ENCODE measurements around the gene EPHA1. TPM values are rescaled to one million over a fixed set of nuclear protein-coding genes. Genes with fewer than 3 reads are reported as not detected.

EPHA1 gene
- total and polyA plus RNA-seq, 5 donors: 0.02 to 0.56 (median 0.46) TPM; not detected in 2

DNA sequence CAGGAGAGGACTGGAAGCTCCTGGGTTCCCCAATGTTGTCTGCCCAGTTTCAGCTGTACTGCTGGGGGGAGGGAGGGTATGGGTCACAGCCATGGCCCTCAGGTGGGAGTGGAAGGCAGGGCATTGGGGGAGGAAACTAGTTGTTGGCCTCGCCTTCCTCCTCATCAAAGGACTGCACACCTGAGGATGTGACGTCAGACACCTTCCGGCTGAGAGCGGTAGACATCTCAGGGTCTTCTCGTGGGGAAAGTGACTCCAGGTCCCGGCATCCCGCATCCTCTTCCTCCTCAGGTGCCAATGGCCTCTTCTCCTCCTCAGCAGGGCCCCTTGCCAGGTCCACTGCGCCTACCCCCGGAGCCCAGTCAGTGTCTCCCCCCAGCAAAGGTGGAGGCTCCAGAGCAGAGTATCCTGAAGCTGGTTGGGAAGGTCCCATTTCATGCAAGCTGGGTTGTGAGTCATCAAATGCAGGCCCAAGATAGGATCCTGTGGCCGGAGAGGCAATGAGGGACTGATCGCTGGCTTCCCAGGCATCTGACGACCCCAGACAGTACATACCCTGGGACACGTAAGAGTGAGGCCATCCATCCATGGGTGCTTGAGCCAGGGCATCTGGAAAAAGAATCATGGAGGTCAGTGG lies 52.1 kb downstream of the EPHA1 start:
- no peak for DNase-seq
- no peaks in the 10 kb centered on the region for H3K4me1 ChIP-seq (ENCODE audit: control insufficient read depth, insufficient read depth, low read length)
- H3K9me3 ChIP-seq (ENCODE audit: control insufficient read depth, low read length): no peaks in the 10 kb centered on the region
- no peak overlapping the region for H3K4me3 ChIP-seq (ENCODE audit: low read length)
- ATAC-seq: no peak
- no peak overlapping the region for H3K27ac ChIP-seq (ENCODE audit: low read length)
- WGBS: 95% methylated on average over 13 of the region's 13 CpGs
- intact Hi-C loops (cut with DNase I): no loop called here
- no peaks in the 10 kb centered on the region for H3K27me3 ChIP-seq (ENCODE audit: control insufficient read depth, insufficient read depth)

DNA sequence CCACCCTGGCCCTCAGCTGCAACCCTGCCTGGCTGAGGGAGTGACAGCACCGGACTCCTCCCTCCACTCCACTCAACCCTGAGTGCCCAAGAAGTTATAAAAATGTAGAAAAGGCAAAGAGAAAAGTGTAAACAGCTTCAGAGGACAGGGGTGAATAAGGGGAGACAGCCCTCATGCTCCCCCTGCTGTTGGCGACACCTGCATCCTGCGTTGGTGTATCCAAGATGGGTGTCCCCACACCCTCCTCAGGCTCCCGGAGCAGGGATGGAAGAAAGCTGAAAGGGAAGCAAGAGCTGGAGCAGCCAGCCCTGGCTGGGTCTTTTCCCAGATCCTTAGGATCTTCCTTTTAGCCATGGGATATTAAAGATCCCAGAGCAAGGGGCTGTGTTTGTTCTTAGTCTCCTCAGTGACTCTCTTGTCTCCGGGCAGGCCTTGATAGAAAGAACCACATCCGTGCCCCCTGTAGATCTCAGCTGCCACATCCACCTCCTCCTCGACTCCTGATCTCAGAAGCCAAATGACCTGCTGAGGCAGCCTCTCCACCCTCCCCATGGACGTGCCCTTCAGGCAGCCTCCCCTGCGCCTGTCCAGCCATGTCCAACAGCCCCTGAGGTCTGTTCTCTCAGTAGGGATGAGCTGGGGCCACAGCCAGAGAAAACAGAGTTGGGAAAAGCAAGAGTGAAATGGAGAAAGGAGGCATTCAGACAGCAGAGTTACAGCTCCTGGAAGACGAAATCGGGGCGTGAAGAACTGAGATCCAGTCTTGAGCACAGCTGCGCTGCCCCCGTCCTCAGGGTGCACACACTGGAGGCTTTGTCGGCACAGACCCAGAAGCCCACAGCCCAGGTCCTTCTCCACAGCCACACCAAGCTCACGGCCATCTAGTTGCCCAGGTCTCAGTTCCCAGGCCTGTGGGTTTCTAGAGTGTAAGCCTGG lies 52.9 kb downstream of the EPHA1 start:
- no peak overlapping the region for H3K4me3 ChIP-seq (ENCODE audit: low read length)
- intact Hi-C loops (cut with DNase I): no loop called here
- no peaks in the 10 kb centered on the region for H3K9me3 ChIP-seq (ENCODE audit: control insufficient read depth, low read length)
- no peaks in the 10 kb centered on the region for H3K4me1 ChIP-seq (ENCODE audit: control insufficient read depth, insufficient read depth, low read length)
- ATAC-seq (no peak), DNase-seq (no peak)
- H3K27me3 ChIP-seq (ENCODE audit: control insufficient read depth, insufficient read depth): no peaks in the 10 kb centered on the region
- no peak overlapping the region for H3K27ac ChIP-seq (ENCODE audit: low read length)
- WGBS: 92% methylated on average over 16 of the region's 16 CpGs

DNA sequence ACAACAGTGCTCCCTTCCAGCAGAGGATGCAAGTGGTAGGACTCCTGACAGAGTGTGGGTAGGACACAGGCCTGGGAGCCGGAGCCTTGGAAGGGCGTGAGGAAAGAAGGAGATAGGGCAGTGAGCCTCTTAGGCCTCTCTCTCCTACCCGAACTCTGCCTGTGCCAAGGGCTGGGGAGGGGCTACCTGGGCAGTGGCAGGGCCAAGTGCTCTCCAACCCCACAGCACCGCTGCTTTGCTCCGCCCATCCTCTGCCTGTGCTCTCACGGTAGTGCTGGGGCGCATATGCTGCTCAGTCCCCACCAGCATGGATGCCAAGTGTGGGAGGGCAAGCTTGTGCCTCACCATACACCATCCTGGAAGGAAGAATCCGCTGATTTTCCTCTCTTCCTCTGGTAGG lies 53.7 kb downstream of the EPHA1 start:
- ATAC-seq (no peak), DNase-seq (no peak)
- no peaks in the 10 kb centered on the region for H3K4me1 ChIP-seq (ENCODE audit: control insufficient read depth, insufficient read depth, low read length)
- no peak overlapping the region for H3K4me3 ChIP-seq (ENCODE audit: low read length)
- intact Hi-C loops (cut with DNase I): no loop called here
- 85% methylated on average over 8 of the region's 8 CpGs for WGBS
- no peaks in the 10 kb centered on the region for H3K9me3 ChIP-seq (ENCODE audit: control insufficient read depth, low read length)
- no peak overlapping the region for H3K27ac ChIP-seq (ENCODE audit: low read length)
- no peaks in the 10 kb centered on the region for H3K27me3 ChIP-seq (ENCODE audit: control insufficient read depth, insufficient read depth)

DNA sequence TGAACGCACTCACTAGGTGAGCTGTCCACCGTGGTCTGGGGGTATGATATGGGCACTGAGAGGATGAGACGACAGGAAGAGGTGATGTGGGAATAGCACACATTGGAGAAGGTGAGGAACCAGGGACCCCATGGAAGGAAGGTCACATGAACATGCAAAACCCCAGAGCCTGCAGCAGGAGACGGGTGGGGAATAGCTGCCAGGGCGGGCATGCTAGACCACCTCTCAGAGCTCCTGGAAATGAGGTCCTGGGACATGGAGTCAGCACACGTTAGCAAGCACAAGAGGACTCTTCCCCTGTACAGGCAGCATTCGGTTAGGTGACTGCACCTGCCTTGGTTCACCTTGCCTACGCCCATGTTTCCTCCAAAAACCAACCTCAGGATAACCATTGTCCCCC lies 54.3 kb downstream of the EPHA1 start:
- intact Hi-C loops (cut with DNase I): no loop called here
- ATAC-seq (no peak), DNase-seq (no peak)
- H3K27me3 ChIP-seq (ENCODE audit: control insufficient read depth, insufficient read depth): no peaks in the 10 kb centered on the region
- WGBS: 91% methylated on average over 8 of the region's 8 CpGs
- H3K9me3 ChIP-seq (ENCODE audit: control insufficient read depth, low read length): no peaks in the 10 kb centered on the region
- no peak overlapping the region for H3K27ac ChIP-seq (ENCODE audit: low read length)
- H3K4me3 ChIP-seq (ENCODE audit: low read length): no peak overlapping the region
- no peaks in the 10 kb centered on the region for H3K4me1 ChIP-seq (ENCODE audit: control insufficient read depth, insufficient read depth, low read length)

DNA sequence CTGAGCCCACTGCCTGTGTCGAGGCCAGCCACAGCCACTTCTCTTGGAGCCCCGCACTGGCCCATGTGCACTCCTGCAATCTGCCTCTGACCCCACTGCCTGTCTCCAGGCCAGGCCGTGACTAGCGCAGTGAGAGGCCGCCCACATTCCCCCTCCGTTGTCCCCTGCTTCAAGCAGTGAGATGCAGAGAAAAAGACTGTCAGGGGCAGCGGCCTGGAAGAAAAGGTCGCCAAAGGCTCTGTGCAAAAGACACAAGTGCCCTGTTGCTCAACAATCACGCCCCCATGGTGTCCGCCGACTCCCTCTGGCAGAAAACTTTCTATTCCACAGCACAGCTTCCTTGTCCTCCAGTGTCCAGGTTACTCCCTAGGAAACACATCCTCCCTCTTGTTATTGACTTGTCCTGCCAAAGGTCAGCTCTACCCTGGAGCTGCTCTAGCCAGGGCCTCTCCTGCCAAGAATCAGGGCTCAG lies 56.1 kb downstream of the EPHA1 start:
- 75% methylated on average over 11 of the region's 11 CpGs for WGBS
- Histone ChIP-seq H3K27ac (ENCODE audit: low read length) (no peak overlapping the region), H3K27me3 (ENCODE audit: control insufficient read depth, insufficient read depth) (no peaks in the 10 kb centered on the region), H3K4me3 (ENCODE audit: low read length) (no peak overlapping the region), H3K9me3 (ENCODE audit: control insufficient read depth, low read length) (no peaks in the 10 kb centered on the region), H3K4me1 (ENCODE audit: control insufficient read depth, insufficient read depth, low read length) (no peaks in the 10 kb centered on the region)
- ATAC-seq: no peak
- intact Hi-C loops (cut with DNase I): no loop called here
- DNase-seq: no peak

DNA sequence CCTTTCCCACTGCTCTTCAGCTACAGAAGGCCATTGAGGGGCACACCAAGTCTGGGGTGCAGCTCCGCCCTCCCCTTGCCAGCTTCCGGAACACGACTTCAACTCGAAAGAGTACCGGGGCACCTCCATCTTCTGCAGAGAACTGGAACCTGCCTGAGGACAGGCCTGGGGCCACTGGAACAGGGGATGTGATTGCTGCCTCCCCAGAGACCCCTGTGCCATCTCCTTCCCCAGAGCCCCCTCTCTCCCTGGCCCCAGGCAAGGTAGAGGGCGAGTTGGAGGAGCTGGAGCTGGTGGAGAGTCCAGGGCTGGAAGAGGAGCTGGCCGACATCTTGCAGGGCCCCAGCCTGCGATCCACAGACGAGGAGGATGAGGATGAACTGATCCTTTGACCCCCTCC lies 57.1 kb downstream of the EPHA1 start:
- Histone ChIP-seq H3K27me3 (ENCODE audit: control insufficient read depth, insufficient read depth) (no peaks in the 10 kb centered on the region), H3K27ac (ENCODE audit: low read length) (no peak overlapping the region), H3K4me3 (ENCODE audit: low read length) (no peak overlapping the region), H3K9me3 (ENCODE audit: control insufficient read depth, low read length) (no peaks in the 10 kb centered on the region), H3K4me1 (ENCODE audit: control insufficient read depth, insufficient read depth, low read length) (no peaks in the 10 kb centered on the region)
- 91% methylated on average over 9 of the region's 9 CpGs for WGBS
- intact Hi-C loops (cut with DNase I): no loop called here
- no peak for ATAC-seq
- no peak for DNase-seq

DNA sequence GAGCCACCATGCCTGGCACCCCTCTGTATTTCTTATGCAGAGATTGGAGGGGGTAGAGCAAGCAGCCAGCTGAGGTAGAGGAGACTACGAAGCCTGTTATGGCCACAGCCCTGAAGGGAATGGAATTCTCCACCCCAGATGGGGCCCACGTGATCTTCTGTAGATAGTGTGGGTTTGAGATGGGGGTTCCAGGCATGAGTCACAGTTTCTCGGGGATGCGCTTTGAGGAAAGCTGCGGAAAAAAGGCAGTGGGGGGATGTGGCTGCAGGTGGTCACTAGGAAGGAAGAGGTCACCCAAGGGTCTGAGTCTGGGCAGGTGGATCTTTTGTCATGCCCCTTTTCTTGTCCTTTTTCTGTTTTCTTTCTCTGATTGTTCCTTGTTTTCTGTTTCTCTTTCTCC lies 57.6 kb downstream of the EPHA1 start:
- Histone ChIP-seq H3K27me3 (ENCODE audit: control insufficient read depth, insufficient read depth) (no peaks in the 10 kb centered on the region), H3K9me3 (ENCODE audit: control insufficient read depth, low read length) (no peaks in the 10 kb centered on the region), H3K4me1 (ENCODE audit: control insufficient read depth, insufficient read depth, low read length) (no peaks in the 10 kb centered on the region), H3K4me3 (ENCODE audit: low read length) (no peak overlapping the region), H3K27ac (ENCODE audit: low read length) (no peak overlapping the region)
- intact Hi-C loops (cut with DNase I): no loop called here
- ATAC-seq (no peak), DNase-seq (no peak)
- 74% methylated on average over 5 of the region's 5 CpGs for WGBS

DNA sequence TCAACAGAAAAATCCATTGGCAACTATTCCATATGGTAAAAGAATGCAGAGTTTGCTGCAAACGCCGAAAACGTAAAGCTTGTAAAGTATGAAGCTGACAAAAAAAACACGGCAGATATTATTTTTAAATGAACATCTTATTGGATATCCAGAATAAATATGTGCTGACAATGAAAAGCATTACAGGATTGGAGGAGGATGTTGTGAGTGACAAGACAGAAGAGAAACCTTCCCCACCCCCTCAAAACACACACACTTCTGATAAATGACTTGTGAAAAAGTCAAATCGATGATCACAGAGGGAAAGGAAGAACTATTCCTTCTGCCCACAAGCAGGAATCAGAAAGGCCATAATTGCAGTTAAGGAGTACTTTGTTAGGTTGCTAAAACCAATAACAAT lies 60.7 kb downstream of the EPHA1 start:
- Histone ChIP-seq H3K4me1 (ENCODE audit: control insufficient read depth, insufficient read depth, low read length) (no peaks in the 10 kb centered on the region), H3K27me3 (ENCODE audit: control insufficient read depth, insufficient read depth) (no peaks in the 10 kb centered on the region), H3K9me3 (ENCODE audit: control insufficient read depth, low read length) (no peaks in the 10 kb centered on the region), H3K4me3 (ENCODE audit: low read length) (no peak overlapping the region), H3K27ac (ENCODE audit: low read length) (no peak overlapping the region)
- ATAC-seq (no peak), DNase-seq (no peak)
- intact Hi-C loops (cut with DNase I): no loop called here
- 68% methylated on average over 5 of the region's 5 CpGs for WGBS

DNA sequence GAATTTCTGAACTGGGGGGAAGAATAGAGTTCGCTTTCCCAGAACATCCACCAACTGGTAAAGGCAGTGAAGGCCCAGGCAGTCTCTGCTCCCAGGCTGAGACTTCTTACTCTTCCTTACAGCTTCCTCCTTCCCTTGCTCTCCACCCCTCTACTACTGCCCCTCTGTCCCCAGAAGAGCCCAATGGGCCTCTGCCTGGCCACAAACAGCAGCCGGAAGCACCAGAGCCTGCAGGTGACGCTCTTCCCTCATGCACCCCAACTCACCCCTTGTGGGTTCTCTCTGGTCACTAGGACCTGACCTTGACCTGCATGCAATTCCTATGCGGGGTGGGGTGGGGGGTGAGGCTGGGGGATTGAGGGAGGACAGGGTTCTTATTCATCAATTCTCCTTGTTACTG lies 62.6 kb downstream of the EPHA1 start:
- intact Hi-C loops (cut with DNase I): no loop called here
- Histone ChIP-seq H3K4me1 (ENCODE audit: control insufficient read depth, insufficient read depth, low read length) (no peaks in the 10 kb centered on the region), H3K27me3 (ENCODE audit: control insufficient read depth, insufficient read depth) (no peaks in the 10 kb centered on the region), H3K27ac (ENCODE audit: low read length) (no peak overlapping the region), H3K9me3 (ENCODE audit: control insufficient read depth, low read length) (no peaks in the 10 kb centered on the region), H3K4me3 (ENCODE audit: low read length) (no peak overlapping the region)
- ATAC-seq: no peak
- no peak for DNase-seq
- WGBS: 85% methylated on average over 4 of the region's 4 CpGs

DNA sequence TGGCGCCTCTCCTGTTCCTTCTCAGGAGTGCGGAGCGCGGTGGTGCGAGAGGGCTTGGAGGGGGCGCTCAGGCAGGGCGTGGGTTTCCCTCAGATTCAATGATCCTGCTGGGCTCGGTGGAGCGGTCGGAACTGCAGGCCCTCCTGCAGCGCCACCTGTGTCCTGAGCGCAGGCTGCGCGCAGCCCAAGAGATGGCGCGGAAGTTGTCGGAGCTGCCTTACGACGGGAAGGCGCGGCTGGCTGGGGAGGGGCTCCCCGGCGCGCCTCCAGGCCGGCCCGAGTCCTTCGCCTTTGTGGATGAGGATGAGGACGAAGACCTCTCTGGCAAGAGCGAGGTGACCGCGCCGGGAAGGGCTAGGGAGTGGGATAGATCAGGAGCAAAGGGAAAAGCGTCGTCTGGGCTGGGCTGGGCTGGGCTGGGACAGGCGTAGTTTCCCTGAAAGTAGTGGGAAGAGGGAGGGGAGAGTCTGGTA lies 63.2 kb downstream of the EPHA1 start:
- Histone ChIP-seq H3K27ac (ENCODE audit: low read length) (no peak overlapping the region), H3K4me3 (ENCODE audit: low read length) (peak overlapping the region; percentile 6), H3K4me1 (ENCODE audit: control insufficient read depth, insufficient read depth, low read length) (no peaks in the 10 kb centered on the region), H3K9me3 (ENCODE audit: control insufficient read depth, low read length) (no peaks in the 10 kb centered on the region), H3K27me3 (ENCODE audit: control insufficient read depth, insufficient read depth) (no peaks in the 10 kb centered on the region)
- WGBS: 5% methylated on average over 35 of the region's 35 CpGs
- intact Hi-C loops (cut with DNase I): no loop called here
- ATAC-seq: peak; percentile 76 to 84
- DNase-seq: peak in 2 of 3 donors; percentile 73 to 78

DNA sequence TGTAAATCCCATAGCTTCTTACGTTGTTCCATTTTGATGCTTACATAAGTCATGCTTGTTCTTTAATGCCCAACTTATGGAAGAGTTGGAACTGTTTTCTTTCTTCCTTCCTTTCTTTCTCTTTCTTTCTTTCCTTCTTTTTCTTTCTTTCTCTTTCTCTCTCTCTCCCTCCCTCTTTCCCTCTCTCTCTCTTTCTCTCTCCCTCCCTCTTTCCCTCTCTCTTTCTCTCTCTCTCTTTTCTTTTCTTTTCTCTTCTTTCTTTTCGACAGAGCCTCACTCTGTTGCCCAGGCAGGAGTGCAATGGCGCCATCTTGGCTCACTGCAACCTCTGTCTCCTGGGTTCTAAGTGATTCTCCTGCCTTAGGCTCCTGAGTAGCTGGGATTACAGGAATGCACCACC lies 65.1 kb downstream of the EPHA1 start:
- WGBS: 94% methylated on average over 3 of the region's 3 CpGs
- Histone ChIP-seq H3K27me3 (ENCODE audit: control insufficient read depth, insufficient read depth) (no peaks in the 10 kb centered on the region), H3K4me1 (ENCODE audit: control insufficient read depth, insufficient read depth, low read length) (no peaks in the 10 kb centered on the region), H3K9me3 (ENCODE audit: control insufficient read depth, low read length) (no peaks in the 10 kb centered on the region), H3K4me3 (ENCODE audit: low read length) (no peak overlapping the region), H3K27ac (ENCODE audit: low read length) (no peak overlapping the region)
- ATAC-seq (no peak), DNase-seq (no peak)
- intact Hi-C loops (cut with DNase I): no loop called here
